ENCODE results near the gene ACSL4.
"Not testable (repeated sequence)": the region's sequence is repeated elsewhere in the genome, so short reads cannot be mapped to it uniquely, and the experiment has no call there.

Gene ACSL4

DNA sequence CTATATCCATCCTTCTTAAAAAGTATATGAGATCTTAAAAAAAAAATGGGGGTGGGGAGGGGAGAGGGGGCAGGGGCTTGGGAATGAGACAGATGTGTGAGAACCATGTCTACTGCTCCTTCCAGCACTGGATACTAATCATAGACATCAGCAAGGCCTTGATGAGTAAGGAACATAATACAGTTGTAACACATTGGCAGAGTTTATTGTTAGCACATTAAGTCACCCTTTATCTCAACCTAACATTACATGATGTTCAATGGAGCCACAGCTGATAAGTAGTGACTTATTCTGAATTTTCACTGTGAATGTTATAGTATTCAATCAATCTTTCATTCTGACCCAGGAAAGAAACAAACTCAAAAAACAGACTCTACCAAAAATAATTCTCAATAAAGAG lies 60.8 kb downstream of the ACSL4 start:
- DNase-seq (ENCODE audit: low read depth in 2 of 2): no peak

DNA sequence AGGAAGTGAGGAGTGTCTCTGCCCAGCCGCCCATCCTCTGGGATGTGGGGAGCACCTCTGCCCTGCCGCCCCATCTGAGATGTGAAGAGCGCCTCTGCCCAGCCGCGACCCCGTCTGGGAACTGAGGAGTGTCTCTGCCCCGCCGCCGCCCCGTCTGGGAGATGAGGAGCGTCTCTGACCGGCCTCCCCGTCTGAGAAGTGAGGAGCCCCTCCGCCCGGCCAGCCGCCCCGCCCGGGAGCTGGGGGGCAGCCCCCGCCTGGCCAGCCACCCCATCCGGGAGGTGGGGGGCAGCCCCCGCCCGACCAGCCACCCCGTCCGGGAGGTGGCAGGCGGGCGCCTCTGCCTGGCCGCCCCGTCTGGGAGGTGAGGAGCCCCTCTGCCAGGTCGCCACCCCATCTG lies 61.9 kb downstream of the ACSL4 start:
- not testable (repeated sequence) for DNase-seq (ENCODE audit: low read depth in 2 of 2)

DNA sequence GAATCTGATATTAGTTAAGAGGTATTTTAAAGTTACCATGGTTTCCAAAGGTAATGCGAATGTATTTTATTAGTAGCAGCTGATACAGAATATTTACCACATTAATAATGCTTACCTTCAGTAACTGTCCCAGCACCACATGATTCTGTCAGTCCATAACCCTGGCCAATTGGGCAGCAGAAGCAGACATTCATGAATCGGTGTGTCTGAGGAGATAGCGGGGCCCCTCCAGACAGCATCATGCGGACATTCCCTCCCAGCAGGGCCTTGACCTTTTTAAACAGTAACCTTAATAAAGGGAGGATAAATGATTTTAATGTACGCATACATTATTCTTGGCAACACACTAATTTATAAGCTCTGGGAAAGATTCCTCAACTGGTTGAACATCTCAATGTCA lies 65.1 kb downstream of the ACSL4 start:
- DNase-seq (ENCODE audit: low read depth in 2 of 2): no peak

DNA sequence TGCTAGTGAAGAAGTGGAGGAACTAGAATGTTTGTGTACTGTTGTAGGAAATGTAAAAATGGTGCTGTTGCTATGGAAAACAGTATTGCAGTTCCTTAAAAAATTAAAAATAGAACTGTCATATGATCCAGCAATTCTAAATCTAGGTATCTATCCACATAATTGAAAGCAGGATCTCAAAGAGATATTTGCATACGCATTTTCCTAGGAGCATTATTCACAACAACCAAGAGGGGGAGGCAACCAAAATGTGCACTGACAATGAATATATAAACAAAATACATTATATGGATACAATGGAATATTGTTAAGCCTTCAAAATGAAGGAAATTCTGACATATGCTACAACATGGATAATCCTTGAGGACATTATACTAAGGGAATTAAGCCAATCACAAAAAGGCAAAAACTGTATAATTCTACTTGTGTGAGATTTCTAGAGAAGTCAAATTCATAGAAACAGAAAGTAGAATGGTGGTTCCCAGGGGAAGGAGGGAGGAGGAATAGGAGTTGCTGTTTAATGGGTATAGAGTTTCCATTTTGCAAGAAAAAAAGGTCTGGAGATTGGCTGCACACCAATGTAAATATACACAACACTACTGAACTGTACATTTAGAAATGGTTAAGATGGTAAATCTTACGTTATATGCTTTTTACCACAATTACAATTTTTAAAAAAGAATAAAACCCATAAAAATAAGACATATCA lies 72.5 kb downstream of the ACSL4 start:
- no peak for DNase-seq (ENCODE audit: low read depth in 2 of 2)

DNA sequence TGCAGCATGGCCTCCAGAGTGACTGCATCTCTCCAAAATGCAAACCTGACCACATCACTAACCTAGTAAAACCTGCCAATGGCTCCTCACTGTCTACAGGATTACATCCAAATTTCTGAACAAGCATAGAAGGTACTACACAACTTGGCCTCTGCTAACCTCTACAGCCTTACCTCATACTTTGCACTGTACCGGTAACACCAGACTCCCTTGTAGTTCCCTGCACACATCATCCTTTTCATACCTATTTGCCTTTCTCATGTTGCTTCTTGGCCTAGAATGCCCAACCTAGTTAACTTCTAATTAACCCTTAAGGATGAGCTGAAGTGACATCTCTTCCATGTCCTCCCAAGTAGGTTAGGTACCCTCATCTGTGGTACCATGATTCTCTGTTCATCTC lies 74.7 kb downstream of the ACSL4 start:
- DNase-seq (ENCODE audit: low read depth in 2 of 2): no peak

DNA sequence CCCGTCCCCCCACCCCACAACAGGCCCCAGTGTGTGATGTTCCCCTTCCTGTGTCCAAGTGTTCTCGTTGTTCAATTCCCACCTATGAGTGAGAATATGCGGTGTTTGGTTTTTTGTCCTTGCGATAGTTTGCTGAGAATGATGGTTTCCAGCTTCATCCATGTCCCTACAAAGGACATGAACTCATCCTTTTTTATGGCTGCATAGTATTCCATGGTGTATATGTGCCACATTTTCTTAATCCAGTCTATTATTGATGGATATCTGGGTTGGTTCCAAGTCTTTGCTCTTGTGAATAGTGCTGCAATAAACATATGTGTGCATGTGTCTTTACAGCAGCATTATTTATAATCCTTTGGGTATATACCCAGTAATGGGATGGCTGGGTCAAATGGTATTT lies 75.7 kb downstream of the ACSL4 start:
- DNase-seq (ENCODE audit: low read depth in 2 of 2): not testable (repeated sequence)

DNA sequence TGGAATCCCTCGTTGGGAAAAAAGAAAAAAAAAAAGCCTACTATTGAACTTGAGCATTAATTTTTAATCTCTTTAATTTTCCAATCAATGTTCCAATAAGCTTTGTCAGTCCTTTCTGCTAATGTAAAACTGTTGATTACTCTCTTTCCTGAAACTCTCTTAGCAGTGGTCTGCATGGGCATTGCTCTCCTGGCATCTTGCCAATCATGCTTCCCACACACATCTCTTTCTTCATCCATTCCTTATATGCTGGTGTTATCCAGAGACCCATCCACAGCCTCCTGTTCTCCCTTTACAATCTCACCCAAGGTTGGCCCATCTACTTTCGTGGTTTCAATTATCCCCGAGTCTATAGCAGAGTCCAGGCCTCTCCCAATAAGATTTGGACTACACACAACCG lies 76.3 kb downstream of the ACSL4 start:
- DNase-seq (ENCODE audit: low read depth in 2 of 2): no peak

DNA sequence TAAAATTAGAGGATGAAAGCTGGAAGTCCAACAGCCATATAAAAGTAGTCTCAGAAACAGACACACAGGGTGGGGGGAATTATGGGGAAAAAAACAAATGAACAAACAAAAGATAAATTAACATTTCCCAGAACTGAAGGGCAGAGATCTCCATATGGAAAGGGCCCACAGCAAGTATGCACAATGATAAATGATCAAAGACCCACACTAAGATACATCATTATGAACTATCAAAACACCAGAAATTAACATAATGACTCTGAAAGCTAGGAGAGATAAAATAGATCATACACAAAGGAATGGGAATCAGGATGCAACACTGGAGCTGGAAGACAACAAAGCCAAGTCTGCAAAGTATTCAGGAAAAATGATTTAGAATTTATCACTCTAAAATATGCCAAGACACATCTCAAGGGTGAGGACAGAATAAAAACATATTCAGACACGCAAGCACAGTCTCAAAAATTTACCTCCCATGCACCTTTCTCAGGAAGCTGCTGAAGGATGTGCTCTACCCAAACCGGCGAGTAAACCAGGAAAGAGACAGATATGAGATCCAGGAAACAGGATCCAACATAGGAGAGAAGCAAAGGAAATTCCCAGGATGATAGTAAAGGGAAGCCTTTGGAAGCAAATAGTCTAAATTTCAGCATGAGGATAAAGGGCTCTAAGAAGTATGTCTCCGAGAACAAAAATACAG lies 77.4 kb downstream of the ACSL4 start:
- no peak for DNase-seq (ENCODE audit: low read depth in 2 of 2)

DNA sequence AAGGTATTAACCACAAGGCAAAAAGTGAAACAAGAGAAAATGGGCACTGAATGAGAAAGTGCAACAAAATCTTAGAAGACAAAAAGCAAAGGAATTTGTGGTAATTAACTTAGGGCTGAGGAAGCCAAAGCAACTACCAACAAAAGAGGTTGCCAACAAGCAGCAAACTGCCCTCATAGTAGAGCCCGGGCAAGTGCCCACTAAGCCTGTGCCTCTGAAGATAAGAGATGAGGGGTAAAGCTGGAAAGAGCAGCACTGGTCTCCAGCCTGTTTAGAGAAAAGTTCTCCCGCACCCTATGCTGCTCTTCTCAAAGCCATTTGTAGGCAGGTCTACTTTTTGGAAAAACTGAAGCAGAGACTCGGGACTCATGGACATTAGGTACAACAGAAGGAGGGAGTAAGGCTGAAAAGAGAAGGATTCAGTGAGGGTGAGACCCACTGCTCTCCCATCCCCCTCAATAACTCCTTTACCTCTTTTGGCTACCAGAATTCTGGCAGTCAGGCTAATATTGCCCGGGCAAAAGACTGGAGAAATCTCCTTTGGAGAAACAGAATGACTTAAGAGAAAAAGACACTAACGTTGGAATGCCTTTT lies 78.4 kb downstream of the ACSL4 start:
- no peak for DNase-seq (ENCODE audit: low read depth in 2 of 2)

DNA sequence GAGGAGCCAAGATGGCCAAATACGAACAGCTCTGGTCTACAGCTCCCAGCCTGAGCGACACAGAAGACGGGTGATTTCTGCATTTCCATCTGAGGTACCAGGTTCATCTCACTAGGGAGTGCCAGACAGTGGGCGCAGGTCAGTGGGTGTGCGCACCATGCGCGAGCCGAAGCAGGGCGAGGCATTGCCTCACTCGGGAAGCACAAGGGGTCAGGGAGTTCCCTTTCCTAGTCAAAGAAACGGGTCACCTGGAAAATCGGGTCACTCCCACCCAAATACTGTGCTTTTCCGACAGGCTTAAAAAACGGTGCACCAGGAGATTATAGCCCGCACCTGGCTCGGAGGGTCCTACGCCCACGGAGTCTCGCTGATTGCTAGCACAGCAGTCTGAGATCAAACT lies 88.4 kb downstream of the ACSL4 start:
- not testable (repeated sequence) for DNase-seq (ENCODE audit: low read depth in 2 of 2)

DNA sequence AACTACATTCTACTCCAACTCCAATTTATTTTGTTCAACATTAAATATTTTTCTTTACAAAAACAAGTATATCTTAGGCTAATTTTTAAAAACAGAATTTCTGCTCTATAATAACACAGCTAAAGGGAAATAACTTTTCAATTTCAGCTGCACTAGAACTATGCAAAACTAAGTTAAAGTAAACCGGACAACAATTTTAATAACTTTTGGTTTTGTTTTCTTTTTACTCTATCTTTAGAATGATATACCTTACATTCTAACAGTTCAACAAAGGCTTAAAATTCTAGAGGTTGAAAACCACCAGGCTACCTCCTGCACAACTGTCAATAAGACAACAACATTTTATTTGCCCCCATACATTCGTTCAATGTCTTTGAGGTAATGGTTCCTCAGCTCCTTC lies 89.4 kb downstream of the ACSL4 start:
- DNase-seq (ENCODE audit: low read depth in 2 of 2): no peak

DNA sequence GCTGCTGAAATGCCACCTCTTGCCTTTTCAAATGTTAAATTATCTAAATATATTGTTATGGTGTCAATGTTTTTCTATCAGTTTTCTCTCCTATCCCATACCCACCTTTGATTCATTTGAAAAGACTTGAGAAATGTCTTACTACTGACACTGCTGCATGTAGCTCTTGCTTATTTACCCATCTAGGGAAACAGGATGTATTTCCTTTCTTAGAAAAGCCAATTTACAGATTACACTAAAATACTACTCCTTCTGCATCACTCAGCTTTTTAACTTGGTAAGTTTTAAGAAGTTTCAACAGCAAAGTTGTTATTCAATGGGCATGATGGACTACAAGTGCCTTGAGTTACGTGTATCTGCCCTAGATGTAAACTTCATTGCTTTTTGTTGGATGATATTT lies 94.9 kb downstream of the ACSL4 start:
- no peak for DNase-seq (ENCODE audit: low read depth in 2 of 2)

DNA sequence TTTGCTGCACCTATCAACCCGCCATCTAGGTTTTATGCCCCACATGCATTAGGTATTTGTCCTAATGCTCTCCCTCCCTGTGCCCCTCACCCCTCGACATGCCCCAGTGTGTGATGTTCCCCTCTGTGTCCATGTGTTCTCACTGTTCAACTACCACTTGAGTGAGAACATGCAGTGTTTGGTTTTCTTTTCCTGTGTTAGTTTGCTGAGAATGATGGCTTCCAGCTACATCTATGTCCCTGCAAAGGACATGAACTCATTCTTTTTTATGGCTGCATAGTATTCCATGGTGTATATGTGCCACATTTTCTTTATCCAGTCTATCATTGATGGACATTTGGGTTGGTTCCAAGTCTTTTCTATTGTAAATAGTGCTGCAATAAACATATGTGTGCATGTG lies 95.6 kb downstream of the ACSL4 start:
- DNase-seq (ENCODE audit: low read depth in 2 of 2): not testable (repeated sequence)

DNA sequence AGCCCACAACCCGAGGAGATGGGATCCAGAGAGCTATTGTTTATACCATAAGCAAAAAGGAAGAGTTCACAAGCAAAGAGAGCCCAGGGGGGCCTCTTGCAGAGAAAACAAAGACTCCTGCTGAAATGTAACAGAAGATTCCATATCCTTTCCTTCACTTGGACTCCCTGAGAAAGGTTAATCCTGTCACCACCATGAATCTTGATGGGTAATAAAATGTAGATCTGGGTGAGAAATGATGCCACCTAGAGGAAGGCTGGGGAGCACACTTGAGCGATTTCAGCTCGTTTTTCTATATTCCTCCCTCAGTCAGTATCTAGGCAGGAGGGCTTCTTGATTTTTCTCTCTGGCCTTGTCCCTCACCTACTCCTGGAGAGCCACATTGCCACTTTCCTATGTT lies 97.9 kb downstream of the ACSL4 start:
- no peak for DNase-seq (ENCODE audit: low read depth in 2 of 2)

DNA sequence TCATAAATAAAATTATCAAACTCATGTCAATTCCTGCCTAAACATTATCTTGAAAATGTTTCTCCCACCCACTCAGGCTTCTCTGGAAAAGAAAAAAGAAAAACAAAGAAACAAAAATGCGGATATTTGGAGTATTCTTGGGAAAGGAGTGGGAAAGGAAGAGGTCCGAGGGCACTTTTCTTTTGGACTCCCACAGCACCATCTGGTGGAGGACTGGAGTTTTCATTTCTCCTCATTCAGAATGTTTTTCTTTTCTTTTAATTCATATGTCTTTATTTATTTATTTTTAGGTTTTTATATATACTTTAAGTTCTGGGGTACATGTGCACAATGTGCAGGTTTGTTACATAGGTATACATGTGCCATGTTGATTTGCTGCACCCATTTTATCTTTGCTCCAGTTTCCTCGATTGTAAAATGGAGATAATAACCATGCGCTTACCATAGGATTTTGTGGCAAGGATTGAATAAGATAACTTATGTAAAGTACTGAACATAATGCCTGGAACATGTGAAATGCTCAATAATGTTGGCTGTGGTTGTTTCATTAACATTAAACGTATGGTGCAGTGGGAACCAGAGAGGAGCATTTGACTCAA lies 100.1 kb downstream of the ACSL4 start:
- DNase-seq (ENCODE audit: low read depth in 2 of 2): no peak

DNA sequence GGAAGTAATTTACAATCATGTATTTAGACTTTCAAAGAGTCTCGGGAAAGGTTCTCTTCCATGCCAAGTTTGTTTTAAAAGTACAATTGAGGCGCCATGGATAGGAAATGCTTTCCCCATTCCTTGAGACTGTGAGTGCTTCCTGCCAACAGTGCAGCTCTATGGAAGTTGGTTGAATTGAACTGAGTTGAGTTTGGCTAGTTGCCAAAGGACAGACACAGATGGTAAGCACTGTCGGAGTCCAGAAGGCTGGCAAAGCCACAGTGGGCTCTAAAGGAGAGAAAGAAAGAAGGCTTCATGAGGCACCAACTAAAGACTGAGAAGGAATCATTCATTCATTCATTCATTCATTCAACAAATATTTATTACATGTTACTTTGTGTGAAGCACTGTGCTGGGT lies 103.7 kb downstream of the ACSL4 start:
- DNase-seq (ENCODE audit: low read depth in 2 of 2): no peak

DNA sequence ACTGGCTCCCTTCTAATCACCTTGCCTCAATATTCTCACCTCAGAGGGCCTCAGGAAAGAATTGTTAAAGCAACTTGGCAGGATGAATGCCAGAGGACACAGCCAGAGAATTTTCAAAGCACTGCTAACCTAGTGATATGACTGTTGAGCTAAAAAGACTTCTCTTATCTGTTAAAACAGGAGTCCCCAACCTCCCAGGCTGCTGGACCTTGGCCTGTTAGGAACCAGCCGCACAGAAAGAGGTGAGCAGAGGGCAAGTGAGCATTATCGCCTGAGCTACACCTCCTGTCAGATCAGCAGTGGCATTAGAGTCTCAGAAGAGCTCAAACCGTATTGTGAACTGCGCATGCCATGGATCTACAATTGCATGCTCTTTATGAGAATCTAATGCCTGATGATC lies 106.4 kb downstream of the ACSL4 start:
- DNase-seq (ENCODE audit: low read depth in 2 of 2): no peak

DNA sequence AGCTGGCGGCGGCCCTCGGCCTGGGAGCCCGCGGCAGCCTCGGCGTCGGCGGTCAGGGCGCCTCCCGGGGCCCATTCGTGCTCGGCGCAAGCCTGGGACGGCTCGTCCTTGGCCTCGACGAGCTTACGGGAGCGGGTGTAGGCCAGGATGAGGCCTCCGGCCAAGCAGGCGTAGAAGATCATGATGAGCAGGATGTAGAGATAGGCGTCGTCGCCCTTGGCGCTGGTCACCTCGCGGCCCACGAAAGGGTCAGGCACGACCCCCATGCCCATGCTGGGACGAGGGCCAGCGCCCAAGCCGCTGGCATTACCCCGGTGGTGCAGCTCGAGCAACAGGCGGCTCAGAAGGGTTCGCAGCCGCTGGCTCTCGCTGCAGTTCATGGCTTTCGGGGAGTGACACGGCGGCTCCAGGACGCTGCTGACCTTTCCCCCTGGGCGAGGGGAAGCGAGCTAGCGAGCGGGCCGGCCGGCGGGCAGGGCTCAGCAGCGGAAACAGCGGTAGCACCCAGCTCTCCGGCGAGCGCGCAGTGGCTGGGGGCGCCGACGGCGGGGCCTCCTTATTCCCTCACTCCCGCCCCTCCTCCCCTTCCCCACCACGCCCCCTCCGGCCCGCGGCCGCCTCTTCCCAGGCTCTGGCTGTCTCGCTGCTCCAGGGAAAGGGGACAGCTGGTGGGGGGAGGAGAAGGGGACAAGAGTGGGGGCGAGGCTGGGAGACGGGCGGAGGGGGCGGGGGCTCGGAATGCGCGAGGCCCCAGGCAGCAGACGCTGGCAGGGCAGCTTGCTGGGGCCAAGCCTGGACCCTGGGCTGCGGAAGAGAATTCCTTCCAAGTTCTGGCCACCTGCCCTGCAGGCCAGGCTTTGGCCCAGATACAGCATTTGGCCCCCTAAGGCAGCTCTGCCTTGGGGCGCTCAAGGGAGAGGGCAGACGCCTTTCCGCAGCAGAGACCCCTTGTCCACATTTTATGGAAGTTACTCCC lies 108.1 kb downstream of the ACSL4 start, which contains the start of gene KCNE5:
Gene KCNE5 (minus strand): TSS at position 532 of the 976 bp plus-strand sequence. CDS start 152 bp downstream, at position 380.
- no peak for DNase-seq (ENCODE audit: low read depth in 2 of 2)

DNA sequence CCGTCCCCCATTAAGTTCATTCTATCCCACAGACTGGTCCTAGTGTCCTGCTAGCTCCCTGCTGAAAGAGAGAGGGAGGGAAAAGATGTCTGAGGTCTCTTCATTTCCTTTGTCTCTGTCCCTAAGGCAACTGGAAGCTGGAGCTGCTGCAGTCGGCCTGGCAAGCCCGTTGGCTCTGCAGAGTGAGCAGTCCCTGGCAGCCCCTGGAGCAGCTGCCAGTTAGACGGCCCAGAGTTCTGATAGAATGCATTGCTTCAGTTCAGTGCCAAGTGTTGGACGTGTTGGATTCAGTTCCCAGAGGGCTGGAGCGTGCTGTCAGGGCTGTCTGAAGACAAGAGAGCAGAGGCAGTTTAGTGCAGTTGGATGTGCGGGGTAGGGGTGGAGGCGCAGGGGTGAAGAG lies 109.1 kb downstream of the ACSL4 start:
- DNase-seq (ENCODE audit: low read depth in 2 of 2): no peak

DNA sequence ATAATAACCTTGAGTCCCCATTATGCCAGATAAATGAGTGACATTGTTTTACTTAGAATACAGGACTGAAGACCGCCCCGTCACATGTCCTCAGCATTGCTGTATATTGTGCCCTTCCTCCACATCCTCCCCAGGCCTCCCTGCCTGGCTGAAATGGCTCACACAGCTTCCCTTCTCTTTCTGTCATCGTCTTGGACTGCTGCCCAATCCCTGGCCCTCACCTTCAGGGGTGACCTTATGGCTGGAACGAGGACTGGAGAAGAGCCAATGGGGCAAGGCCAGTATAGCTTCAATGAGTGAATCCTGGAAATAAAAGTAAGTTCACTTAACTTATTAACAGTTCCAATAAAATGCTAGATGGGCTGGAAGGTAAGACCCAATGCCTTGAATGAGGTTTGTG lies 110.8 kb downstream of the ACSL4 start:
- DNase-seq (ENCODE audit: low read depth in 2 of 2): no peak

DNA sequence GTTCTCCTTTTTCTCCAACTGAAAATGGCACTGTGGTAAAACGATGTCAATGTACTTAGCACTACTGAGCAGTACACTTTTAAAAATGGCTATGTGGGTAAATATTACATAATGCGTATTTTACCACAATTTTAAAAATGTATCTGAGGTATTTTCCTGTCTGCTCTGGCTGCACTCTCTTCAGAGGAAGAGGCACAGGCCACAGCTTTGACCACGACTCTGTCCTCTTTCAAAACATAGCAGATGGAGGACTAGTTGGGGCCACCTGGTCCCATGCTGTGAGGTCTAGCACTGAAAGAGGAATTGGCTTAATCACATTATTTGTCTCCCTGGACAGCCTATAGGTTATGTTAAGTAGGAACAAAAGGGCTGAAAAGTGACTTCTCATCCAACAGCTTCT lies 113.3 kb downstream of the ACSL4 start:
- DNase-seq (ENCODE audit: low read depth in 2 of 2): no peak

DNA sequence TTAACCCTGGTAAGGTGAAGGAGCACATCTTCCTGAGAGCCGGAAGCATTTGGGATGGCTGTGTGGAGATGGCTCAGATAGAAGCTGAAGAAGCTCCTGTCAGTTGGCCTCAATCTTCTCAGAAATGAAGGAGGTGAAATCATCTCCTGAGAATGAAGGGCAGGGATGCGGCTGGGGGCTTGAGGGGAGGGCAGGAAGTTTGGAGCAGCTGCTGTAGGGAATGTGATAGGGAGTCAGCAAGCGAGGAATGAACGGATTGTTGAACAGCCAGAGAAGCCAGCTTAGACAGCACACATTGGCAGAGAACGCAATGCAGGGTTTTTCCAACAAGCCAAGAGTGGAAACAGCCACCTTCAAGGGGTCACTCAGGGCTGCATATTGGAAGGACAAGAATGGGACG lies 118.1 kb downstream of the ACSL4 start:
- no peak for DNase-seq (ENCODE audit: low read depth in 2 of 2)

All from activated CD4-positive, alpha-beta T cell treated with anti-CD3 and anti-CD28 coated beads for 24 hours (primary cell).